GM12878 (cell line): ENCODE measurements around the gene SLC35F3.

ENCODE experiments used
- CREM ChIP-seq: IDR thresholded peaks from 2 replicates; pipeline ENCODE4 v1.6.1; 2014; ENCODE audit warnings: antibody characterized with exemption, low read depth
- CTCF ChIP-seq, 3 experiments: IDR thresholded peaks in 2 of 3; conservative IDR thresholded peaks in 1 of 3; 2 replicates each; pipeline ENCODE4 v1.5.1; 2011; ENCODE audit warnings: low read depth in 3 of 3, low read length in 3 of 3, mild to moderate bottlenecking in 3 of 3, control low read depth in 2 of 3, moderate library complexity in 2 of 3, inconsistent platforms in 1 of 3, mixed read lengths in 1 of 3; ENCODE audit not compliant: control insufficient read depth in 2 of 3, insufficient read depth in 1 of 3; ENCODE audit errors: extremely low read depth in 1 of 3
- EZH2 ChIP-seq: IDR thresholded peaks from 2 replicates; pipeline ENCODE4 v1.6.1; 2012; ENCODE audit warnings: low read depth, mild to moderate bottlenecking, control low read depth, inconsistent platforms, low read length, borderline replicate concordance; ENCODE audit not compliant: control insufficient read depth
- HDGF ChIP-seq: fragments of 450-650 bp; IDR thresholded peaks from 2 replicates; pipeline ENCODE4 v1.6.1; 2016; ENCODE audit warnings: antibody characterized with exemption
- MEF2A ChIP-seq: IDR thresholded peaks from 2 replicates; pipeline ENCODE4 v1.6.1; 2011; ENCODE audit warnings: low read depth, mild to moderate bottlenecking, low read length, moderate library complexity; ENCODE audit not compliant: insufficient read depth
- RAD21 ChIP-seq: IDR thresholded peaks from 2 replicates; pipeline ENCODE4 v1.6.1; 2011; ENCODE audit warnings: mild to moderate bottlenecking, low read depth, low read length, moderate library complexity; ENCODE audit not compliant: insufficient read depth

DNA sequence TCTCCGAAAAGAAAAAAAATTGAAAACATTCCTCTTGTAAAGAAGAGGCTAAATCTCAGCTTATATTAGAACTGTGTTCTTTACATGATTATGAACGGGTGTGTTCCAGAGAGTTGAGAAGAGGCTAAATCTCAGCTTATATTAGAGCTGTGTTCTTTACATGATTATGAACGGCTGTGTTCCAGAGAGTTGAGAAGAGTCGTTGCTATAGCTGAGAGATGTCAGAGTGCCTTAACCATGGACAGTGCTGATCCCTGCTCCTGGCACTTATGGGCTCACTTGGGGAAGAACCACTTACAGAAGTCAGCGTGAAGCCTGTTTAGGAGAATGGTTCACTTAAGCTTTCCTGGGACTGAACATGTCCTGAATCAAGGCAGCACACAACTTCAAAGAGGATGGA, 35.0 kb downstream of the SLC35F3 start:
- TF ChIP-seq HDGF, result no peak
- TF ChIP-seq CTCF (IDR thresholded peaks at IDR 0.05 in 2 of 3, conservative IDR thresholded peaks at IDR 0.05 in 1 of 3; ENCODE audit: control insufficient read depth in 2 of 3, extremely low read depth in 1 of 3, insufficient read depth in 1 of 3, low read depth in 3 of 3, low read length in 3 of 3), result no peak
- TF ChIP-seq CREM, result no peak
- TF ChIP-seq EZH2, result no peak
- TF ChIP-seq RAD21, result no peak
- TF ChIP-seq MEF2A, result no peak
